Panc1 (cell line): ENCODE results near the gene UBE2J2.

ENCODE experiments used
- CTCF ChIP-seq: fragments of 450-650 bp; IDR thresholded peaks from 2 replicates; pipeline ENCODE4 v1.5.1; 2017; ENCODE audit warnings: mild to moderate bottlenecking
- POLR2AphosphoS5 ChIP-seq: IDR thresholded peaks from 2 replicates; pipeline ENCODE4 v1.6.1; 2012; ENCODE audit warnings: mild to moderate bottlenecking, low read depth, low read length, moderate library complexity
- REST ChIP-seq, 2 experiments: IDR thresholded peaks; 2 replicates each; pipeline ENCODE4 v1.6.1; 2011 to 2012; ENCODE audit warnings: low read depth in 2 of 2, control low read depth in 1 of 2, low read length in 1 of 2, mild to moderate bottlenecking in 1 of 2, moderate library complexity in 1 of 2; ENCODE audit not compliant: insufficient read depth in 1 of 2
- SIN3A ChIP-seq: IDR thresholded peaks from 2 replicates; pipeline ENCODE4 v1.6.1; 2012; ENCODE audit warnings: low read depth, mild to moderate bottlenecking, low read length, moderate library complexity, borderline replicate concordance; ENCODE audit not compliant: insufficient read depth
- TCF7L2 ChIP-seq: IDR thresholded peaks from 2 replicates; pipeline ENCODE4 v1.6.1; 2011; ENCODE audit warnings: mild to moderate bottlenecking, low read depth, low read length, inconsistent platforms

DNA sequence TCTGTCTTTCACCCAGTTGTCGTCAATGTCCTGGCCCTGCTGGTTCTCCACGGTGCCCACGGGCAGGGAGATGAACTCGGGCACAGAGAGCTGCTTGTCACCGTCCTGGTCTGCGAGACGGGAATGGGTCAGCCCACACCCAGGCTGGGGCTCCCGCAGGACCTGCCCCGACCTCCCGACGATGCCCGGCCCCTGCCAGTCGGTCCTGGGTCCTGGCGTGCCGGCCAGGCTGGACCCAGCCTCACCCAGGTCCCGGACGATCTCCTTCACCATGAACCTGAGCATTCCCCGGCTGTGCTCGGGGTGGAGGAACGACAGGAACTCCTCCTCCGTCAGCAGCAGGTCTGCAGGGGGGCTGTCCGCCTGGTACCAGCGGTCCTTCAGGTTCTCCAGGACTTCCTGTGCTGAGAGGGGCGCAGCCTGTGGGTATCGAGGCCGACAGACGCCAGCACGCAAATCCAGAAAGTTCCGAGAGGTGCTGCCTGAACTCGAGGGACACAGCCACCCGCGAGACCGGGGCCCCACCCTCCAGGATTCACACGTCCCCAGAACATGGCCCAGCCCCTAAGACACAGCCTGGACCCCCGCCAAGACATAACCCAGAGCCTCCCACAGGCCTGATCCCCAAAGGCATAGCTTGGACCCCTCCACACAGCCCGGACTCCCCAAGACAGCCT is 55.0 kb downstream of the UBE2J2 start:
- no peak for TF ChIP-seq CTCF
- no peak for TF ChIP-seq SIN3A
- no peak for TF ChIP-seq POLR2AphosphoS5
- TF ChIP-seq REST (IDR thresholded peaks at IDR 0.05; ENCODE audit: insufficient read depth in 1 of 2, low read depth in 2 of 2, low read length in 1 of 2) = no peak
- no peak for TF ChIP-seq TCF7L2
